GM12874 (cell line): ENCODE data around the gene IQSEC2.

Experiments used
- CTCF ChIP-seq: IDR thresholded peaks from 2 replicates; pipeline ENCODE4 v1.5.1; 2011; ENCODE audit warnings: low read depth, mild to moderate bottlenecking, control low read depth, low read length, moderate library complexity; ENCODE audit not compliant: insufficient read depth

Gene IQSEC2

GRCh38 chrX:53234484-53234883, 46.9 kb downstream of the IQSEC2 start:
- no peak for TF ChIP-seq CTCF

GRCh38 chrX:53233536-53233935, 47.8 kb downstream of the IQSEC2 start:
- TF ChIP-seq CTCF: no peak

- TF ChIP-seq CTCF: no peak
Measured at GRCh38 chrX:53230116-53230515, 51.3 kb downstream of the IQSEC2 start.

- TF ChIP-seq CTCF: no peak
Measured at GRCh38 chrX:53227224-53227765, 54.1 kb downstream of the IQSEC2 start.

- TF ChIP-seq CTCF: no peak
Measured at GRCh38 chrX:53224860-53225797, 56.3 kb downstream of the IQSEC2 start, which contains the start of gene KDM5C. Gene KDM5C, minus strand, starts transcription at chrX:53225207. Its CDS starts 318 bp downstream, at chrX:53224889.

- no peak for TF ChIP-seq CTCF
Measured at GRCh38 chrX:53223955-53224859, 57.2 kb downstream of the IQSEC2 start.
